GM19043 (cell line): ENCODE data around the gene FYB1.

ENCODE experiments used
- ATAC-seq: cut with Tn5 transposase; IDR thresholded peaks from one replicate; pipeline ENCODE4 v1.9.1; 2021; ENCODE audit warnings: low read depth; ENCODE audit not compliant: unreplicated experiment

Gene FYB1

GRCh38 chr5:39164529-39165402 is 54.6 kb downstream of the FYB1 start:
- ATAC-seq = peak; percentile 72

GRCh38 chr5:39164016-39164415 is 55.3 kb downstream of the FYB1 start:
- ATAC-seq = no peak

GRCh38 chr5:39161578-39161977 is 57.8 kb downstream of the FYB1 start:
- ATAC-seq = no peak

- no peak for ATAC-seq
Measured at GRCh38 chr5:39160576-39161213, 58.7 kb downstream of the FYB1 start.

- no peak for ATAC-seq
Measured at GRCh38 chr5:39159811-39160490, 59.4 kb downstream of the FYB1 start.

GRCh38 chr5:39158786-39159185 is 60.6 kb downstream of the FYB1 start:
- no peak for ATAC-seq

- no peak for ATAC-seq
Measured at GRCh38 chr5:39158127-39158593, 61.2 kb downstream of the FYB1 start.

- ATAC-seq = no peak
Measured at GRCh38 chr5:39157701-39158100, 61.7 kb downstream of the FYB1 start.

GRCh38 chr5:39156082-39156481 is 63.3 kb downstream of the FYB1 start:
- ATAC-seq = no peak

GRCh38 chr5:39151745-39152144 is 67.6 kb downstream of the FYB1 start:
- ATAC-seq = no peak

GRCh38 chr5:39149966-39150365 is 69.4 kb downstream of the FYB1 start:
- ATAC-seq = no peak

- ATAC-seq = no peak
Measured at GRCh38 chr5:39148983-39149534, 70.3 kb downstream of the FYB1 start.

GRCh38 chr5:39146831-39147540 is 72.4 kb downstream of the FYB1 start:
- no peak for ATAC-seq

- ATAC-seq = no peak
Measured at GRCh38 chr5:39143151-39143860, 76.1 kb downstream of the FYB1 start.

GRCh38 chr5:39140558-39141168 is 78.7 kb downstream of the FYB1 start:
- no peak for ATAC-seq

GRCh38 chr5:39138892-39139291 is 80.5 kb downstream of the FYB1 start:
- ATAC-seq = no peak

- ATAC-seq = no peak
Measured at GRCh38 chr5:39137819-39138451, 81.4 kb downstream of the FYB1 start.

- ATAC-seq = no peak
Measured at GRCh38 chr5:39137391-39137790, 82.0 kb downstream of the FYB1 start.

- ATAC-seq = no peak
Measured at GRCh38 chr5:39132792-39133191, 86.6 kb downstream of the FYB1 start.
